CD4-positive, CD25-positive, alpha-beta regulatory T cell (primary cell): Measurements from ENCODE around the gene CSNK1G1. TPM values are rescaled to one million over a fixed set of nuclear protein-coding genes. Genes with fewer than 3 reads are reported as not detected.

ENCODE experiments used
- ATAC-seq, 2 donors: fragments of 150-1000 bp; cut with Tn5 transposase; one replicate each; pipeline ENCODE4 v1.10.0; 2021; ENCODE audit warnings: low read depth in 2 of 2, moderate number of reproducible peaks in 2 of 2, moderate library complexity in 1 of 2
- DNase-seq, 3 donors: peaks; one replicate each; pipeline versions ENCODE4 v3.0.0 to v3.0.0-alpha.2; 2012 to 2022; ENCODE audit warnings: mixed read lengths in 1 of 3
- H3K27ac ChIP-seq: one replicate; pipeline ENCODE4 v1.7.0; 2013; ENCODE audit warnings: mild to moderate bottlenecking, low read length; ENCODE audit not compliant: insufficient read depth, poor library complexity, severe bottlenecking
- H3K27me3 ChIP-seq: one replicate; pipeline ENCODE4 v1.7.0; 2013; ENCODE audit warnings: low read length; ENCODE audit not compliant: control insufficient read depth, insufficient read depth
- H3K36me3 ChIP-seq: one replicate; pipeline ENCODE4 v1.7.0; 2013; ENCODE audit warnings: mild to moderate bottlenecking, low read length, moderate library complexity; ENCODE audit not compliant: control insufficient read depth, insufficient read depth
- H3K4me1 ChIP-seq: 2 replicates; pipeline ENCODE4 v1.7.0; 2013; ENCODE audit warnings: mild to moderate bottlenecking, low read length; ENCODE audit not compliant: insufficient read depth, control insufficient read depth, poor library complexity, severe bottlenecking
- H3K4me3 ChIP-seq: one replicate; pipeline ENCODE4 v1.7.0; 2013; ENCODE audit warnings: low read depth, mild to moderate bottlenecking, low read length, moderate library complexity
- H3K9me3 ChIP-seq, 2 experiments: 1 replicate in 1 of 2; 2 replicates in 1 of 2; pipeline ENCODE4 v1.7.0; 2013; ENCODE audit warnings: low read length in 2 of 2, mild to moderate bottlenecking in 1 of 2, moderate library complexity in 1 of 2; ENCODE audit not compliant: control insufficient read depth in 2 of 2
- H3K27ac Mint-ChIP-seq, 3 donors: one replicate each; pipeline ENCODE4 v1.8.0; 2020 to 2022; ENCODE audit warnings: mild to moderate bottlenecking in 3 of 3, mixed read lengths in 3 of 3, moderate library complexity in 2 of 3
- H3K27me3 Mint-ChIP-seq: one replicate; pipeline ENCODE4 v1.8.0; 2022; ENCODE audit warnings: mild to moderate bottlenecking, mixed read lengths
- H3K36me3 Mint-ChIP-seq: one replicate; pipeline ENCODE4 v1.8.0; 2020; ENCODE audit warnings: mixed read lengths
- H3K4me1 Mint-ChIP-seq, 4 donors: one replicate each; pipeline ENCODE4 v1.8.0; 2020 to 2022; ENCODE audit warnings: mixed read lengths in 4 of 4, mild to moderate bottlenecking in 1 of 4
- H3K4me3 Mint-ChIP-seq, 4 donors: one replicate each; pipeline ENCODE4 v1.8.0; 2020 to 2022; ENCODE audit warnings: mild to moderate bottlenecking in 4 of 4, mixed read lengths in 4 of 4, moderate library complexity in 3 of 4
- H3K9me3 Mint-ChIP-seq, 7 donors: one replicate each; pipeline ENCODE4 v1.8.0; 2020 to 2022; ENCODE audit warnings: mixed read lengths in 7 of 7, mild to moderate bottlenecking in 3 of 7, moderate library complexity in 2 of 7
- polyA plus RNA-seq, 4 donors: library from polyadenylated mRNA; unstranded; fragments of 300-500 nt; fragmentation: Illumina TruSeq; gene quantifications; one replicate each; pipeline ENCODE4 v1.2.3, GENCODE V29; 2021
- total RNA-seq: library from RNA; stranded (reverse); gene quantifications from one replicate; pipeline ENCODE4 v1.2.3, GENCODE V29; 2022

The CSNK1G1 gene
- total and polyA plus RNA-seq, 5 donors from 2014 or later, result 14.4 to 27.6 (median 15.1) TPM

DNA sequence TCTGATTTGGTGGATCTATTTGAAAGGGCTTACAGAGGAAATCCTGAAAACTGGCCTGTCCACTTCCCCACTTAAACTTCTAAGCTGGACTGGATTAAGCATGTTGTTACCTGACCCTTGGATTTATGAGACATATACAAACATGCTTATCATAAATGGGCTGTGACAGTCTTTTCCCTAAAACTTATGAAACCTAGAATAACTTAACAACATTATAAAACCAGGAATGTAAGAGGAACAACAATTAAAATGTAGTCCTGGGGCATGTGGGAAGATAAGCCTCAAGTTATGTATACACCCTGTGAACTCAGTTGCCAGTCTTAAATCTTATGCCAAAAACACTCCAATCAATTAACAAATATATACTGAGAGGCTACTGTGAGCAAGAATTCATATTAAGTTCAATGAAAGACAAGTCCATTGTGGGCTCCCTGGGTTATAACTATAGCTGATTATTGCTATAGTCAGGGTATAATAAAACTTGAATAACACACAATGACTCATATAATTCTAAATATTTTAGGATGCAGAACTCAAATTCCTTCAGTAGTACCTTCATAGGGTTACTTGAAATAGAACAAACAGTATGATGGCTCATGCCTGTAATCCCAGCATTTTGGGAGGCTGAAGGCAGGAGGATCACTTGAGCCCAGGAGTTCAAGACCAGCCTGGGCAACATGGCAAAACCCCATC lies 105.9 kb downstream of the CSNK1G1 start:
- Histone ChIP-seq H3K4me3 (no peak overlapping the region), H3K36me3 (no peaks in the 10 kb centered on the region), H3K4me1 (peaks cover 27% of the 10 kb centered on the region), H3K9me3 (no peaks in the 10 kb centered on the region), H3K27me3 (no peaks in the 10 kb centered on the region), H3K27ac (no peak overlapping the region)
- peaks cover 27 to 66% (median 37%) of the 10 kb centered on the region in 4 donors for H3K4me1 Mint-ChIP-seq
- no peaks in the 10 kb centered on the region for H3K27me3 Mint-ChIP-seq
- ATAC-seq (no peak), DNase-seq (no peak)
- no peaks in the 10 kb centered on the region for H3K9me3 Mint-ChIP-seq
- H3K4me3 Mint-ChIP-seq, result no peak overlapping the region
- peak overlapping the region in 1 of 3 donors; percentile 3 for H3K27ac Mint-ChIP-seq
- H3K36me3 Mint-ChIP-seq, result peaks cover 13% of the 10 kb centered on the region

GRCh38 chr15:64249406-64249805 lies 106.6 kb downstream of the CSNK1G1 start:
- ATAC-seq, result no peak
- H3K4me3 ChIP-seq, result no peak overlapping the region
- Mint-ChIP-seq H3K4me1 (peaks cover 31 to 70% (median 41%) of the 10 kb centered on the region in 4 donors), H3K36me3 (peaks cover 13% of the 10 kb centered on the region), H3K27me3 (no peaks in the 10 kb centered on the region), H3K27ac (peak overlapping the region in 2 of 3 donors; percentile 1 to 3), H3K9me3 (no peaks in the 10 kb centered on the region), H3K4me3 (no peak overlapping the region)
- DNase-seq, result no peak
- peaks cover 27% of the 10 kb centered on the region for H3K4me1 ChIP-seq
- H3K9me3 ChIP-seq, result no peaks in the 10 kb centered on the region
- no peak overlapping the region for H3K27ac ChIP-seq
- no peaks in the 10 kb centered on the region for H3K27me3 ChIP-seq
- no peaks in the 10 kb centered on the region for H3K36me3 ChIP-seq

DNA sequence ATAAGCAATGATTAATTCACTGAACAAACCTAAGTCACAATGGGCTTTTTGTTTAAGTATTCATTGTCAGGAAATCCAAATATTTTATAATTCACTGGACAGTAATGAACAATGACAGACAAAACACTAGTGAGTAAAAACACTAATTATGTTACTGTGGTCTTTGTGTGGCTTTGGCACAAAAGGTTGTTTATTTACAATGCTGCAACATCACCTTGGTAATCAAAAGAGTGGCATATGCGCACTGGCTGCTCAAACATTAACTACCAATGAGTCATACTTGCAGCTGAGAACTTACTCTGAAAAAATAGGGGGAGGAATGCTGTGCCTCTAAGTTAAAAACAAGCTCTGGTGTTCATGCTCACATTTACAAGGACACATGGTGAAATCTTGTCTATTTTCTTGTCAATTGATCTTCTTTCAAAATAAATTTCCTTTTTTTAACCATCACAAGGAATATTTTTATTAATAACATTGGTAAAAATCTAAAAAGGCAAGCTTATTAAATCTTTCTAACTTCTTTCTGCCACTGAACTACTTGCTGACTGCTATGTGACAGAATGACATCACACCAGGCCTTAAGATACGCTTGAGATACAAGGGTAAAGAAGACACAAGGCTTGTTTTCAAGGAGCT lies 107.9 kb downstream of the CSNK1G1 start:
- Histone ChIP-seq H3K4me1 (peaks cover 27% of the 10 kb centered on the region), H3K36me3 (no peaks in the 10 kb centered on the region), H3K27ac (peak overlapping the region; percentile 69), H3K27me3 (no peaks in the 10 kb centered on the region), H3K4me3 (no peak overlapping the region), H3K9me3 (no peaks in the 10 kb centered on the region)
- Mint-ChIP-seq H3K27me3 (no peaks in the 10 kb centered on the region), H3K27ac (peak overlapping the region in 2 of 3 donors; percentile 21 to 43), H3K36me3 (peaks cover 13% of the 10 kb centered on the region), H3K9me3 (no peaks in the 10 kb centered on the region), H3K4me1 (peaks cover 28 to 72% (median 40%) of the 10 kb centered on the region in 4 donors), H3K4me3 (peak overlapping the region in 1 of 4 donors; percentile 10)
- ATAC-seq (peak; percentile 74 to 76), DNase-seq (peak in 2 of 3 donors; percentile 55 to 62)

DNA sequence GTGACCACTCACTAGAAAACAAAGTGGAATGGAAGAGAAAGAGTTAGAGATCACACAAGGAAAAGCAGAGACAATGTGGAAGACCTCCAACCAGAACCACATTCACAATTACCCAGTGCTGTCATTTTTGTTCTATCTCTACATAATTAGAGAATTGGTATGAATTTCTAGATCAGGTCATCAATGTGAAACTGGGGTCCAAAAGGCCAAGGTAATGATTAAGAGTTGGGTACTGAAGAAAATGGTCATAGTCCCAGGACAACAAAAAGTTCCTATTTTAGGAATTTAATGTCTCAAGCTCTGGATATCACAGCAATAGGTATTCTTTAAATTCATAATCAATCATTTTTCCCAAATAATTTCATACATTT lies 108.5 kb downstream of the CSNK1G1 start:
- H3K27ac Mint-ChIP-seq, result peak overlapping the region in 2 of 3 donors; percentile 32 to 43
- Histone ChIP-seq H3K4me3 (no peak overlapping the region), H3K4me1 (peaks cover 27% of the 10 kb centered on the region), H3K9me3 (no peaks in the 10 kb centered on the region), H3K27me3 (no peaks in the 10 kb centered on the region), H3K36me3 (no peaks in the 10 kb centered on the region), H3K27ac (peak overlapping the region; percentile 69)
- H3K36me3 Mint-ChIP-seq, result peaks cover 13% of the 10 kb centered on the region
- no peaks in the 10 kb centered on the region for H3K27me3 Mint-ChIP-seq
- H3K9me3 Mint-ChIP-seq, result no peaks in the 10 kb centered on the region
- ATAC-seq (no peak), DNase-seq (no peak)
- H3K4me3 Mint-ChIP-seq, result no peak overlapping the region
- H3K4me1 Mint-ChIP-seq, result peaks cover 28 to 72% (median 40%) of the 10 kb centered on the region in 4 donors

DNA sequence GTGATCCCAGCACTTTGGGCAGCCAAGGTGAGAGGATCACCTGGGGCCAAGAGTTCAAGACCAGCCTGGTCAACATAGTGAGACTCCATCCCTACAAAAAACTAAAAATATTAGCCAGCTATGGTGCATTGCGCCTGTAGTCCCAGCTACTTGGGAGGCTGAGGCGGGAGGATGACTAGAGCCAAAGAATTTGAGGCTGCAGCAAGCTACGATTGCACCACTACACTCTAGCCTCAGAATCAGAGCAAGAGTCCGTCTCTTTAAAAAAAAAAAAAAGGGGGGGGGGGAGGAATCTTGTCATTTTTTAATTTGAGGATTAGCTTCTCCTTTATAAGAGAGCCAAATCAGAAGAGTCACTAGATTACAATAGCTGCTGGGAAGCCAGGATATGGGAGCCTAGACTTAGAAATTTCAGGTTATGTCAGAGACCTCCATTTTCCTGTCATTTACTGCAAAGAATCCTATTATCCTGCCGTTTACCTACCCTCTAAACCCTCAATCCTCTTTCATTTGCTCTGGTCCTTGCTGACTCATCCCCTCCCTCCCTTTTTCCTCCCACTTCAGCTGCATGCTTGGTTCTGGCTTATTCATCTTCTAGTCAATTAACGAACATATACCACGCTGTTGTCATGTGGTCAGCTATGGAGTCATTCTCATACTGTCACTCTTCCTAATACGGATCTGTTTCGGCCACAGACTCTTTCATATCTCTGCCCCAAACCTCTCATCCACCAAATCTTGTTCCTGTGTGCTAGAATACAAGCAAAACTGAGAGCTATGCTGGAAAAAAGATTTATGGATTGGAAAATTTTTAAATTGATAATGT lies 109.4 kb downstream of the CSNK1G1 start:
- Mint-ChIP-seq H3K27ac (peak overlapping the region in 1 of 3 donors; percentile 33), H3K4me3 (peak overlapping the region in 1 of 4 donors; percentile 44), H3K27me3 (no peaks in the 10 kb centered on the region), H3K36me3 (peaks cover 17% of the 10 kb centered on the region), H3K4me1 (peaks cover 30 to 71% (median 42%) of the 10 kb centered on the region in 4 donors), H3K9me3 (peaks cover 0 to 9% (median 0%) of the 10 kb centered on the region in 7 donors)
- Histone ChIP-seq H3K36me3 (no peaks in the 10 kb centered on the region), H3K4me3 (peak overlapping the region; percentile 4), H3K4me1 (peaks cover 25% of the 10 kb centered on the region), H3K27ac (peak overlapping the region; percentile 69), H3K9me3 (no peaks in the 10 kb centered on the region), H3K27me3 (no peaks in the 10 kb centered on the region)
- ATAC-seq, result peak in 1 of 2 donors; percentile 26
- DNase-seq, result peak in 2 of 3 donors; percentile 16 to 64

DNA sequence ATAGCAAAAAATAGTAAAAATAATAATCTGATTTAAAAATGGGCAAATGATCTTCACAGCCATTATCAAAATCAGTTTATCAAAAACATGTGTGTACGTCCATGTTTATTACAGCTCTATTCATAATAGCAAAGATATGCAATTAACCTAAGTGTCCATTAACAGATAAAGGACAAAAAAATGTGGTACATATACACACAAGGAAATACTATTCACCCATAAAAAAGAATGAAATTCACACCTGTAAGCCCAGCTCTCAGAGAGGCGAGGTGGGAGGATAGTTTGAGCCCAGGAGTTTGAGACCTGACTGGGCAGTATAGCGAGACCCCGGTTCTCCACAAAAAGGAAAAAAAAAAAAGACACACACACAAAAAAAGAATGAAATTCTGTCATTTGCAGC lies 110.6 kb downstream of the CSNK1G1 start:
- peaks cover 12% of the 10 kb centered on the region for H3K36me3 Mint-ChIP-seq
- Histone ChIP-seq H3K27ac (no peak overlapping the region), H3K4me3 (no peak overlapping the region), H3K27me3 (no peaks in the 10 kb centered on the region), H3K4me1 (peaks cover 16% of the 10 kb centered on the region), H3K36me3 (no peaks in the 10 kb centered on the region), H3K9me3 (no peaks in the 10 kb centered on the region)
- peaks cover 0 to 10% (median 0%) of the 10 kb centered on the region in 7 donors for H3K9me3 Mint-ChIP-seq
- H3K27me3 Mint-ChIP-seq, result no peaks in the 10 kb centered on the region
- no peak overlapping the region for H3K4me3 Mint-ChIP-seq
- ATAC-seq (no peak), DNase-seq (no peak)
- no peak overlapping the region for H3K27ac Mint-ChIP-seq
- peaks cover 24 to 68% (median 41%) of the 10 kb centered on the region in 4 donors for H3K4me1 Mint-ChIP-seq

DNA sequence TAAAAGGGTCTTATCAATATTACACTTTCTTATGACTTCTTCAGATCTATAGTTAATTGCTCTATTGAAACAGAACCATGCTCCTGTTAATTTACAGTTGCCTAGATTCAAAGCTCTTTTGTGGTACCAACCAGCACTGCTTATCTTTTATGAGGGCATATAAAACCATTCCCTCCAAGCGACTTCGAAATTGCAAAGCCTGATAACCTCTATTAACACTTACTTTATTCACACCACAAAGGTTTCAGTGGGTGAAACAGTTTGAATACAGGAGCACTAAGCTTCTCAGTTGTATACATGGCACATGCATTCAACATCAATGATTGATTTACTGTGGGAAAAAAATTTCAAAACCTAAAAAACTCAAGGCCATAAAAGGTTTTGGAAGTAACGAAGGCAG lies 118.3 kb downstream of the CSNK1G1 start:
- Mint-ChIP-seq H3K9me3 (peaks cover 0 to 10% (median 0%) of the 10 kb centered on the region in 7 donors), H3K4me3 (no peak overlapping the region), H3K4me1 (peaks cover 8 to 37% (median 33%) of the 10 kb centered on the region in 4 donors), H3K27me3 (no peaks in the 10 kb centered on the region), H3K36me3 (peaks cover 16% of the 10 kb centered on the region), H3K27ac (no peak overlapping the region)
- no peaks in the 10 kb centered on the region for H3K4me1 ChIP-seq
- ATAC-seq, result no peak
- H3K4me3 ChIP-seq, result no peak overlapping the region
- no peak for DNase-seq
- no peaks in the 10 kb centered on the region for H3K36me3 ChIP-seq
- H3K27ac ChIP-seq, result no peak overlapping the region
- no peaks in the 10 kb centered on the region for H3K9me3 ChIP-seq
- no peaks in the 10 kb centered on the region for H3K27me3 ChIP-seq
